PFSK-1 (cell line): ENCODE results near the gene ERC2.

ENCODE experiments used
- FOXP2 ChIP-seq: optimal IDR thresholded peaks from 2 replicates; pipeline ENCODE3; 2011; ENCODE audit warnings: borderline replicate concordance, control low read depth, inconsistent platforms; ENCODE audit not compliant: insufficient read depth; ENCODE audit errors: extremely low read length, extremely low read depth
- POLR2AphosphoS5 ChIP-seq: IDR thresholded peaks from 2 replicates; pipeline ENCODE4 v1.6.1; 2012; ENCODE audit warnings: low read depth, mild to moderate bottlenecking, control low read depth, low read length, moderate library complexity
- REST ChIP-seq, 2 experiments: IDR thresholded peaks; 2 replicates each; pipeline versions ENCODE4 v1.6.1 to v1.8.0; 2011 to 2012; ENCODE audit warnings: low read depth in 2 of 2, low read length in 2 of 2, control low read depth in 1 of 2, inconsistent platforms in 1 of 2, mild to moderate bottlenecking in 1 of 2, moderate library complexity in 1 of 2; ENCODE audit not compliant: insufficient read depth in 1 of 2
- SIN3A ChIP-seq: IDR thresholded peaks from 2 replicates; pipeline ENCODE4 v1.6.1; 2012; ENCODE audit warnings: mild to moderate bottlenecking, low read length, moderate library complexity, borderline replicate concordance; ENCODE audit not compliant: insufficient read depth
- TAF1 ChIP-seq: IDR thresholded peaks from 2 replicates; pipeline ENCODE4 v1.6.1; 2012; ENCODE audit warnings: low read length, control low read depth, borderline replicate concordance; ENCODE audit not compliant: insufficient read depth

Gene ERC2

DNA sequence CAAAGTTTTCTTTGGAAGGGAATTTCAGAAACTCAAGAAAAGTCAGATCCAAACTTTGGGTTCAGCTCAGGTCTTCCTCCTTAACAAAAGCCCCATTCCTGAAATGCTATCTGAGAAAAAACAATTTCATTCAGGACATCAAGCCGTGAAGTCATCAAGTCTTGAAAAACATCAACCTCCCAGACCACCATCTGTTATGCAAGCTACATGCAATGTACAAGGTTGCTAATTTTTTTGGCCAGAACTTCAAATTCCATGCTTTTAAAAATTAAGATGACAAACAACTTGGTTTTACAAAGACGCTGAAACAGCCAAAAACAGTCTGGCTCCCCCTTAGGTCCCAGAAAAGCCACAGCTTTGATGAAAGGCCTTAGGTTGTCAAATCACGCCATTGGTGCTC, 927.3 kb downstream of the ERC2 start:
- TF ChIP-seq FOXP2 = no peak
- TF ChIP-seq REST (IDR thresholded peaks at IDR 0.05; ENCODE audit: insufficient read depth in 1 of 2, low read depth in 2 of 2, low read length in 2 of 2) = no peak
- TF ChIP-seq POLR2AphosphoS5 = no peak
- TF ChIP-seq SIN3A = no peak
- TF ChIP-seq TAF1 = no peak

- no peak for TF ChIP-seq REST (IDR thresholded peaks at IDR 0.05; ENCODE audit: insufficient read depth in 1 of 2, low read depth in 2 of 2, low read length in 2 of 2)
- TF ChIP-seq POLR2AphosphoS5 = no peak
- TF ChIP-seq TAF1 = no peak
- TF ChIP-seq FOXP2 = no peak
- no peak for TF ChIP-seq SIN3A
Observed at GRCh38 chr3:55540579-55540978, 927.7 kb downstream of the ERC2 start.

DNA sequence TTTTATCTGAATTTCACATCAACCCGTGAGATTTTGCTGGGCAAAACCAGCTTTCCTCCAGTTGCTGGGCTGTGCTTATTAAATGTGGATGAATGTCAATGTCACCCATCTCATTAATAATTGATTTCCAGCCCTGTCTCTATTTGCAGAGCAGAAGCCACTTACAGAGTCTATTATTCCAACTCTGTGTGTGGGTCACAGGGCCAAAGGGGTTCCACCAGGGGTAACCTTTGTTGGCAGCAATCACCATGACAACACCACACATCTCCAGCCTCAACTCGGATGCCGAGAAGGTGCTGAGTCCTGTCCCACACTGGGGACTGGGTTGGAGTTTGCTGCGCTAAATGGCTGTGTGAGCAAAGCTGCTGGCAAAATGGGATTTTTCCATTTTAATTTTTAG, 930.1 kb downstream of the ERC2 start:
- TF ChIP-seq FOXP2 = no peak
- no peak for TF ChIP-seq POLR2AphosphoS5

GRCh38 chr3:55537563-55537962, 930.7 kb downstream of the ERC2 start:
- TF ChIP-seq FOXP2 (no peak), REST (IDR thresholded peaks at IDR 0.05; ENCODE audit: insufficient read depth in 1 of 2, low read depth in 2 of 2, low read length in 2 of 2) (no peak), POLR2AphosphoS5 (no peak), TAF1 (no peak), SIN3A (no peak)

DNA sequence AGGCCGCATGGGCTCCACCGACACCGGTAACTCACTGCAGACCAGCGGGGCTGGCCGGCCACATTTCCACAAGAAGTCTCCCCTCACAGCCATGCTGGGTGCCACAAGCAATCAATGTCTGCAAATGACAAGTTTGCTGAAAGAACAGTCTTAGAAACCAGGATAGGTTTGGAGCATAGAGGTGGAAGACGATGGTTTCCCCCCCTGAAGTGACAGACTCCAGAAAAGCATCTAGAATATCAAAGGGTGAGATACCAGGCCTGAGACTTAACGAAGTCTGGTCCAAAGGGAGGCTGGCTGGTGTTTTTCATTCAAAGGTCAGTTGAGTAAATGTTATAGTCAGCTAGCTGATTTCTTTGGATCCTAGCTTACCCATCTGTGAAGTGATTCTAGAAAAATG, 931.1 kb downstream of the ERC2 start:
- TF ChIP-seq POLR2AphosphoS5 (no peak), REST (IDR thresholded peaks at IDR 0.05; ENCODE audit: insufficient read depth in 1 of 2, low read depth in 2 of 2, low read length in 2 of 2) (no peak), FOXP2 (no peak), TAF1 (no peak), SIN3A (no peak)

DNA sequence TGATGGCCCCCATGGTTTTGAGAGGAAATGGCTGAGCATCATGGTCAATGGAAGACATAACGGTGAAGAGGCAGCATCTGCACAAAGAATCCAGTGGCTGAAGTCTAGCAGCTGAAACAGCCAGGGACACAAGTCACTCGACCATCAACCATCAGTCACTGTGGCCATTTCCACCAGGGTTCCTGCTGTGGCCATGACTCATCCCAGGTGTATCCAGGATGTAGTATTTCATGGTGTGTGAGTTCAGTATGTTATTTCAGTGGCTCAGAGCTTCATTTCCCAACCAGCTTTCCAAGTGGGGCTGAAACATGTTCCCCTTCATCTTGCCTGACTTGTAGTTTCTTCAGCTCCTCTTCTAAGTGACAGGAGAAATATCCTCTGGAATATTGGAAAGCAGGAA, 933.4 kb downstream of the ERC2 start:
- no peak for TF ChIP-seq REST (IDR thresholded peaks at IDR 0.05; ENCODE audit: insufficient read depth in 1 of 2, low read depth in 2 of 2, low read length in 2 of 2)
- TF ChIP-seq TAF1 = no peak
- no peak for TF ChIP-seq SIN3A
